ENCODE results near the gene CTNNA1. TPM values are rescaled to one million over a fixed set of nuclear protein-coding genes. Genes with fewer than 3 reads are reported as not detected.
"Not testable (repeated sequence)": the region's sequence is repeated elsewhere in the genome, so short reads cannot be mapped to it uniquely, and the experiment has no call there.

Gene CTNNA1
- polyA plus RNA-seq, 1 donor (not counting 4 experiments of a cell fraction or from before 2014, with no cell fraction given), result 119 TPM

- Histone ChIP-seq H4K20me1 (ENCODE audit: control insufficient read depth, extremely low read depth, insufficient read depth, low read length) (peaks cover 28% of the 10 kb centered on the region), H3K9ac (ENCODE audit: control insufficient read depth, extremely low read depth, insufficient read depth, low read length) (no peak overlapping the region), H3K79me2 (ENCODE audit: control insufficient read depth, insufficient read depth, low read length) (peaks cover 95% of the 10 kb centered on the region), H3K27ac (ENCODE audit: control insufficient read depth, insufficient read depth, low read length) (no peak overlapping the region), H3K9me1 (ENCODE audit: control insufficient read depth, extremely low read depth, insufficient read depth, low read length) (peaks cover under 1% of the 10 kb centered on the region), H3K4me2 (ENCODE audit: control insufficient read depth, extremely low read depth, insufficient read depth, low read depth, low read length) (no peak overlapping the region), H3K4me3 (ENCODE audit: control insufficient read depth in 2 of 3, extremely low read depth in 1 of 3, insufficient read depth in 2 of 3, low read depth in 1 of 3, low read length in 3 of 3) (no peak overlapping the region), H3K9me3 (ENCODE audit: control insufficient read depth, low read depth, low read length) (no peaks in the 10 kb centered on the region), H3K27me3 (ENCODE audit: control insufficient read depth, extremely low read depth, insufficient read depth, low read length) (no peaks in the 10 kb centered on the region), H3K4me1 (ENCODE audit: control insufficient read depth, extremely low read depth, insufficient read depth, low read length) (peaks cover 10% of the 10 kb centered on the region), H3K36me3 (ENCODE audit: control insufficient read depth in 2 of 2, extremely low read depth in 1 of 2, insufficient read depth in 2 of 2, low read length in 2 of 2) (peaks cover 12 to 26% of the 10 kb centered on the region in 2 experiments), H2AFZ (ENCODE audit: control insufficient read depth, low read length) (no peak overlapping the region)
- dilution Hi-C loops (cut with MboI; ENCODE audit: extremely low pct_ligation_motif_present, low sequenced_read_pairs), result no loop called here
- TF ChIP-seq CTCF (optimal IDR thresholded peaks at IDR 0.05 in 1 of 3, IDR thresholded peaks at IDR 0.05 in 1 of 3, conservative IDR thresholded peaks at IDR 0.05 in 1 of 3; ENCODE audit: extremely low read depth in 1 of 3, insufficient read depth in 2 of 3, low read length in 3 of 3), result no peak
- no peak for TF ChIP-seq EZH2 (IDR thresholded peaks at IDR 0.05; ENCODE audit: low read length)
- no peak for DNase-seq (ENCODE audit: low read depth, low spot score)
- no peak for FAIRE-seq
These were observed 7.4 kb downstream of the CTNNA1 start for GRCh38 chr5:138760448-138761110.

GRCh38 chr5:138761115-138761514, 7.9 kb downstream of the CTNNA1 start:
- H3K9ac ChIP-seq (ENCODE audit: control insufficient read depth, extremely low read depth, insufficient read depth, low read length); H3K27ac ChIP-seq (ENCODE audit: control insufficient read depth, insufficient read depth, low read length); H3K27me3 ChIP-seq (ENCODE audit: control insufficient read depth, extremely low read depth, insufficient read depth, low read length); H3K4me1 ChIP-seq (ENCODE audit: control insufficient read depth, extremely low read depth, insufficient read depth, low read length); H3K9me3 ChIP-seq (ENCODE audit: control insufficient read depth, low read depth, low read length); H3K9me1 ChIP-seq (ENCODE audit: control insufficient read depth, extremely low read depth, insufficient read depth, low read length); H3K4me2 ChIP-seq (ENCODE audit: control insufficient read depth, extremely low read depth, insufficient read depth, low read depth, low read length); H3K4me3 ChIP-seq (ENCODE audit: control insufficient read depth in 2 of 3, extremely low read depth in 1 of 3, insufficient read depth in 2 of 3, low read depth in 1 of 3, low read length in 3 of 3); H2AFZ ChIP-seq (ENCODE audit: control insufficient read depth, low read length); DNase-seq (ENCODE audit: low read depth, low spot score); FAIRE-seq; dilution Hi-C loops (cut with MboI; ENCODE audit: extremely low pct_ligation_motif_present, low sequenced_read_pairs): not testable (repeated sequence)
- Histone ChIP-seq H4K20me1 (ENCODE audit: control insufficient read depth, extremely low read depth, insufficient read depth, low read length) (peaks cover 26% of the 10 kb centered on the region), H3K36me3 (ENCODE audit: control insufficient read depth in 2 of 2, extremely low read depth in 1 of 2, insufficient read depth in 2 of 2, low read length in 2 of 2) (peaks cover 12 to 22% of the 10 kb centered on the region in 2 experiments), H3K79me2 (ENCODE audit: control insufficient read depth, insufficient read depth, low read length) (peaks cover 94% of the 10 kb centered on the region)

- FAIRE-seq; H3K4me1 ChIP-seq (ENCODE audit: control insufficient read depth, extremely low read depth, insufficient read depth, low read length); H2AFZ ChIP-seq (ENCODE audit: control insufficient read depth, low read length); H3K9me3 ChIP-seq (ENCODE audit: control insufficient read depth, low read depth, low read length); H3K9me1 ChIP-seq (ENCODE audit: control insufficient read depth, extremely low read depth, insufficient read depth, low read length); H3K9ac ChIP-seq (ENCODE audit: control insufficient read depth, extremely low read depth, insufficient read depth, low read length); H3K27ac ChIP-seq (ENCODE audit: control insufficient read depth, insufficient read depth, low read length); H3K4me3 ChIP-seq (ENCODE audit: control insufficient read depth in 2 of 3, extremely low read depth in 1 of 3, insufficient read depth in 2 of 3, low read depth in 1 of 3, low read length in 3 of 3); DNase-seq (ENCODE audit: low read depth, low spot score); H3K27me3 ChIP-seq (ENCODE audit: control insufficient read depth, extremely low read depth, insufficient read depth, low read length); H3K4me2 ChIP-seq (ENCODE audit: control insufficient read depth, extremely low read depth, insufficient read depth, low read depth, low read length); dilution Hi-C loops (cut with MboI; ENCODE audit: extremely low pct_ligation_motif_present, low sequenced_read_pairs): not testable (repeated sequence)
- peaks cover 8 to 18% of the 10 kb centered on the region in 2 experiments for H3K36me3 ChIP-seq (ENCODE audit: control insufficient read depth in 2 of 2, extremely low read depth in 1 of 2, insufficient read depth in 2 of 2, low read length in 2 of 2)
- peaks cover 26% of the 10 kb centered on the region for H4K20me1 ChIP-seq (ENCODE audit: control insufficient read depth, extremely low read depth, insufficient read depth, low read length)
- peaks cover 94% of the 10 kb centered on the region for H3K79me2 ChIP-seq (ENCODE audit: control insufficient read depth, insufficient read depth, low read length)
These were observed 8.4 kb downstream of the CTNNA1 start for GRCh38 chr5:138761670-138762069.

Measured in keratinocyte (primary cell).